HG03520 (cell line): ENCODE measurements around the gene HLCS.

ENCODE experiments used
- ATAC-seq: cut with Tn5 transposase; IDR thresholded peaks from one replicate; pipeline ENCODE4 v1.9.1; 2021; ENCODE audit warnings: mild to moderate bottlenecking, moderate library complexity; ENCODE audit not compliant: unreplicated experiment

The HLCS gene

GRCh38 chr21:36916718-36917117 lies 49.8 kb downstream of the HLCS start:
- ATAC-seq = no peak

- ATAC-seq = no peak
Observed at GRCh38 chr21:36915696-36916245, 50.7 kb downstream of the HLCS start.

DNA sequence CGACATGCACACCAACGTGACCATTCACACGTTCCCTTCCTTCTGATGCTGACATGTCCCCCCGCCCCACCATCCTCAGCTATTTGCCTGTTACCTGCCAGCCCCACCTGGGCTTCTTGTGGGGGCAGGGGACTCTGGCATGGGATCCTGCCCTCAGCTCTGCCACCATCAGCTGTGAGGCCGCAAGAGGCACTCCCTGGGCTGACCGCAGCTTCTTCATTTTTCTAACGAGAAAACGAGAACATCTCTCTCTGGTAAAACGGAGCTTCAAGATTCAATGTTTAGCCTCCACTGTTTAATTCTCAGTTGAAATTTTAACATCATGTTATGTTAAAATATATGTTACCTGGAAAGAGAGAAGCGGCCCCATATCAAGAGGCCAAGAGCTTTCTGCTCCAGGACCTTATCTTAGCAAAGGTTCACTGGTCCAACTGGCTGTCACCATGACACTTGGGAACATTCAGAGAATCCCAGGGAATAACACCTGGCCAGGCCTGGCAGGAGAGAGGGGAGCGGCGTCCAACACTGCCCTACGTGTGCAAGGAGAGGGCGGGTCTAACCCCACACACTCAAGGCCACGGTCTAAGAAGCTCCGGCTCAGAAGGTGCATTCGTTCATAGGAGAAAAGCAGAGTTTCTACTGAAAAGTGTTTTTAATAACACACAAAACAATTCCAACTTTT lies 51.3 kb downstream of the HLCS start:
- no peak for ATAC-seq

DNA sequence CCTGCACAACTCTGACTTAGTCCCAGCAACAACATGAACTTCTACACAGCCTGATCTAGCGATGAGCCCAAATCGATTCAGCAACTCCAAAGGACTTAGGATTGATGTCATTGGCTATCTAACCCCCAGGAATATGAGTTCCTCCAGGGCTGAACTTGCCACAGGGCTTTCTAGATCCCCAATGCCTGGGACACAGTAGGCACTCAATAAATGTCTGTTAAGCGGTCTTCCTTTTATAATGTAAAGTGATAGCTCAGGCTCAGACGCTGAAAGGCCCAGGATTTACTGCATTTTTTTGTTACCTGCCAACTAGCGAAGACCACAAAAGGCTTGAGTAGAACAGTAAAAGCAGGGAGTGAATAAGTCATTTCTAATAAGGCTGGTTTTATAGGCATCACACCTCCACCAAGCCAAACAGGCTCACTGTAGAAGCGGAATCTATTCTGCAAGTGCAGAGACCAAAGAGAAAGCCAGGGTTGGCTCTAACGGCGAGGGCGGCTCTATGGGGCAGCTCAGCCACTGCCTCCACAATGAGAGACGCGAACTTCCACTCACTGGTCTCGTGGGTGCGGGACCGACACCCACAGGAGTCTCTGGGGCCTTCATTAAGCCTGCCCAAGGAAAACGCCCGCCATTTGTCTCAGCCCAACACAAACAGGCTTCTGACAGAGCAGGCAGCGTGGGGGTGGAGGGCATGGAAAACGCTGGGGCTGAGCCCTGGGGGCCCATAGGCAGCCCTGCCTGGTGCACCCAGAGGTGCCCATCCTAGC lies 52.0 kb downstream of the HLCS start:
- no peak for ATAC-seq

DNA sequence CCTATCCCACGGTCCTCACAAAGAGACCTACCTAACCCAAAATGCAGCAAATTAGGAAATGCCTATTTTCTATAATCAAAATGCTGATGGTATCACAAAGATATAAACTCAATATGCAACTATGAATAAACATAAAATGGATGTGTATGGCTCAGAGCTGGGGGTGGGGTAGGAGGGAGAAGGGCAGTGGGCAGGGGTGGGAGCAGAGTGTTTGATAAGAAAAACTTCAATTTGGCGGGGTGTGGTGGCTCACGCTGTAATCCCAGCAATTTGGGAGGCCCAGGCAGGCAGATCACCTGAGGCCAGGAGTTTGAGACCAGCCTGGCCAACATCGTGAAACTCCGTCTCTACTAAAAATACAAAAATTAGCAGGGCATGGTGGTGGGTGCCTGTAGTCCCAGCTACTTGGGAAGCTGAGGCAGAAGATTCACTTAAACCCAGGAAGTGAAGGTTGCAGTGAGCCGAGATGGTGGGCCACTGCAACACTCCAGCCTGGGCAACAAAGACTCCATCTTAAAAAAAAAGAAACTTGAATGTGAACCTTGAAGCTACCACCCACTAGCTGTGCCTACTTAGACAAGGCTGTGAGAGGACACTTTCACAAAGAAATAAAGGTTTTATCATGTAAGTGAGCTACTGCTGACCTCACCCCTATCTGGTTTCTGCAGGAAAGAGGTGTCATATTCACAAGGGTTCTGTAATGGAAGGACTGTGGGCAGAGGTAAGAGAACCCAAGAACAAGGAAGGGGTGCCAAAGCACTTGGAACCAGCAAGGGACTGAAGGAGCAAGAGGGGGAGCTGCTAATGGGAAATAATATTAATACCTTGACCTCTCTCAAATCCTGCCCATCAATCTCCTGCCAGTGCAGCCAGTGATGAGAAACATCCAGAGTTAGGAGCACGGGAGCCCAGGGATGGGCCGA lies 53.0 kb downstream of the HLCS start:
- no peak for ATAC-seq

DNA sequence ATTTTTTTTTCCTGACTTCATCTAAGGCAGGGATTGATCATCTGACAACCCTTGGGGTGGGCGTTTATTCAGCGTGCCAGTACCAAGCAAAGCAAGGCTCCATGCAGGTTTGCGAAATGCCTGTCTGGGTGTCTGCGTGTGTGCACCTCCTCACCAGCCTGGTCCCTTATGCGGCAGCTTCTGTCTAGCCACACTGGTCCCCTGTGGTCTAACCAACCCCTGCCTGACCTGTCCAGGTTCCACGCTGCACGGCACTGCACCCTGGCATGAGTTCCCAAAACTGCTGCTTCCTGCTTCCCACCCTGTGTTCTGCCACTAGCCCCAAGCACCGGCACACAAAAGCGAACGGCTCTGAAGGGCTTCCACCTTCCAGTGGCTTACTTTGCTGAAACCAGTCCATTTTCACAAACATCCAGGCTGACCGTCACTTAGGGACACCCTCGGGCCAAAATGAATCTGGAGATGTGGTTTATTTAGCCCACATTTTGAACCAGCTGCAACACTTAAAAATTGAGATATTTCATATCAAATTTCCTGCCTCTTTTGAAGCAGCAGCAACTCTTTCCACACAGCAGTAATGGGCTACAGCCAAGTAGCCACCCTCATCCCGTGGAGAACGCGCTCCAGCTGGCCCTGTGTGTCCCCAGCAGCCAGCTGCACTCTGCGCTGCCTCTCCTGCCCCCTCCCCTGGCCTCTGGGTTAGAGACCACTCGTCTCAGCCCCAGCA lies 55.7 kb downstream of the HLCS start:
- no peak for ATAC-seq

DNA sequence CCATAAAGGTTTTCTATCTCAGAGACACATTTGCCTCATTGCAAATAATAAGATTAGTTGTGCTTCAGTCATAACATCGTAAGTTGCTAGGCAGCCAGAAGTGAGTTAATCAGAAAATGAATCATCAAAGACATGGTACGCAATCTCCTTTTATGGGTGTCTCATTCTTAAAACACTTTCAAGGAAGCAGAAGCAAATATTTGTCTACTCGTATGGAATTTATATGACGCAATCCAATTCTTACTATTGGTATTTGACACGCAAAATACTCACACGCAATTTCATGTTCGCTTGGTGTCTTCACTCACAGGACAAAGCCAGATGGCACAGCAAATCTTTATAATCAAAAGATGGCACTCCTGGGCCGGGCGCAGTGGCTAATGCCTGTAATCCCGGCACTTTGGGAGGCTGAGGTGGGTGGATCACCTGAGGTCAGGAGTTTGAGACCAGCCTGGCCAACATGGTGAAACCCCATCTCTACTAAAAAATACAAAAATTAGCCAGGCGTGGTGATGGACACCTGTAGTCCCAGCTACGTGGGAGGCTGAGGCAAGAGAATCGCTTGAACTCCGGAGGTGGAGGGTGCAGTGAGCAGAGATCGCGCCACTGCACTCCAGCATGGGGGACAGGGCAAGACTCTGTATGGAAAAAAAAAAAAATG lies 56.4 kb downstream of the HLCS start:
- ATAC-seq = no peak

- no peak for ATAC-seq
Observed at GRCh38 chr21:36909423-36909822, 57.0 kb downstream of the HLCS start.

- ATAC-seq = no peak
Observed at GRCh38 chr21:36908260-36908908, 58.1 kb downstream of the HLCS start.

DNA sequence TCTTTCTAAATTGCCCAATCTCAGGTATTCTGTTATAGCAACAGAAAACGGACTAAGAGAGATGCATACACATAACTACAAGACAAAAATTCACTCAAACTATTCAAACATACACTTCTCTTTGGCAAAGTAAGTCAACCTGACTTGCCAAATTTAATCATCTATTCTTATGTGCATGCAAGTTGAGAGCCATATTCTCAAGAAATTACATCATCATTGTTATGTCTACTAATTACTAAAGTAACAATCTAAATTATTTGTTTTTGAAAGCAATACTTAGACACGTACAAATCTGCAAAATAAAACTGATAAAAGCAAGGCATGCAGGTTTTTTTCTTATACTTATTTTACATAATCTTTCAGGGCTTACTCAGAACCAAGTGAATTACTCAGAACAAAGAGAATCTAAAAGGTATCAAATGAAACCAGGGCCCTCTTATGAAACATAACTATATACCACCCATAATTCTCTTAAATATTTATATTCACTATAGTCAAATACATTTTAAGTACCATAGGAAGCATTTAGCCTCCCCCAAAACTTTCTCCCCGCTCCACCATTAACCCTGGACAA lies 62.3 kb downstream of the HLCS start:
- no peak for ATAC-seq

- no peak for ATAC-seq
Observed at GRCh38 chr21:36902793-36903192, 63.7 kb downstream of the HLCS start.

DNA sequence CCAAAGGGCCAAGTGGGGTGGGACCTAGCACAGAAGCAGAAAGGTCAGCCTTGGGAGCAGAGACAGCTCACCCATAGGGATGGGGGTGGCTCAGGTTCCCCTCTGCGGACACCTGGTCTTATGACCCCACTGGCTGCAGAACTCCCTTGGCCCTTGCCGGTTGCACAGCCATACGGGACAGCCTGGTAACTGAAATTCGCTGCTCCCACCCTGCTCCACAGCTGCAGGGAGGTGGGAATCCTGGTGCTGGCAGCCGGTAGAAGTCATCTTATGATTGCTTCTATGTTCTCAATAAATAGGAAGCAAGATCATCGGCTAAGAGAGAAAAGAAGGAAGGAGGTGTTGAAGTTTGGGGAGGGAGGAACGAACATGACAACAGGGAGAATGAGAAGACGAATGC lies 64.1 kb downstream of the HLCS start:
- ATAC-seq = no peak

DNA sequence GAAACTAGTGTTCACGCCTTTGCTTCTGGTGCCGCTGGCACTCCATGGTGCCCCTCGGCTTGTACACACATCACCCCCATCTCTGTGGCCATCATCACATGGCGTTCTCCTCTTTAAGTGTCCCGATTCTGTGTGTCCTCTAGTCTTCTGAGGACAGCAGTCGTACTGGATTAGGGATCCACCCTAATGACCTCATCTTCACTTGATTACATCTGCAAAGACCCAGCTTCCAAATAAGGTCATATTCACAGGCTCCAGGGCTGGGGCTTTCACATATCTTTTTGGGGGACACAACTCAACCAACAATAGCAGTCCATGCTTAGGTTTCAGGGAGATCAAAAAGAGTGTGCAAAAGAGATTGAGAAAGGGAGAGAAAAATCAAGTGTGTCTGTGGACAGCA lies 64.9 kb downstream of the HLCS start:
- ATAC-seq = no peak

DNA sequence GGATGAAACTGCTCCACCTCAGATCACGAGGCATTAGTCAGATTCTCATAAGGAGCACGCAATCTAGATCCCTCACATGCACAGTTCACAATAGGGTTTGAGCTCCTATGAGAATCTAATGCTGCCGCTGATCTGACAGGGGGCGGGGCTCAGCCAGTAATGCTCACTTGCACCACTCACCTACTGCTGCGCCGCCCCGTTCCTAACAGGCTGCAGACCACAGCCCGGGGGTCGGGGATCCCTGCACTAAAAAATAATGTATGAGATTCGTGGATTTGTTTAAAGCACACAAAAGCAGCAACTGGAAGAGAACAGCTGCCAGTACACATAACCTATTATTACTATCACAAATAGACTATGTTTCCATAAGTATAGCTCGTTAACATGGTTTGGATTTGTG lies 72.9 kb downstream of the HLCS start:
- no peak for ATAC-seq

GRCh38 chr21:36892201-36892600 lies 74.3 kb downstream of the HLCS start:
- ATAC-seq = no peak

DNA sequence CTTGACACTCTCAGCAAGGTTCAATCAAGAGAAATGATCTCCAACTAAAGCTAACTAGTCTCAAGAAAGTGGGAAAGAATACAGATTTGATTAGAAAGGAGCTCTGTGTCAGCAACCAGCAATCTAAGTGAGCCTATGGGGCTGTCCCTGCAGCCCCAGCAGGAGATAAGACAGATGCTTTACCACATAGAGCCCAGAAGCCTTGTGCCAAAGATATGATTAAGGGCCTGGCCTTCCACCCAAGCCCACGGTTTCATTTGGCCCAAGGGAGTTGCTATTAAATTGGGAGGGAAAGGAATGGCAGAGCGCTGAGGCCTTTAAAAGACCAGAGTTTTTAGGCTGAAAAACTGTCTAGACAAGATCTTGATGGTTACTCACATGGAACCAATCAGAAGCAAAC lies 74.8 kb downstream of the HLCS start:
- no peak for ATAC-seq

DNA sequence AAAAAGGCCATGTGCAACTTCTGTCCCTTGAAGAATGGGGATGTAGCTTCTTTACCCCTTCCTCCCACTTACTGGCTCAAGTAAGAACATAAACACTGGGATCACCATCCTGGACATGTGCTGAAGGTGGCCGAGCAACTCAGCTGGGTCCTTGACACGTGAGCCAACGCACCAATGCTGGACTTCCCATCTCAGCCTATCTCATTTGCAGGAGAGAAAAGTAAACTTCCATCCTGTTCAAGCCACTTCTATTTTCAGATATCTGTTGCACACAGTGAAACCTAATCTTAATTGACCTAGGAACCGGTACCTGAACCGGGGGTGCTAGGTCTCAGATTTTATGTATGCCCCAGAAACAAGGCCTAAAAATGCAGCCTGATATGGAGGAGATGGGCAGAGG lies 75.3 kb downstream of the HLCS start:
- no peak for ATAC-seq

DNA sequence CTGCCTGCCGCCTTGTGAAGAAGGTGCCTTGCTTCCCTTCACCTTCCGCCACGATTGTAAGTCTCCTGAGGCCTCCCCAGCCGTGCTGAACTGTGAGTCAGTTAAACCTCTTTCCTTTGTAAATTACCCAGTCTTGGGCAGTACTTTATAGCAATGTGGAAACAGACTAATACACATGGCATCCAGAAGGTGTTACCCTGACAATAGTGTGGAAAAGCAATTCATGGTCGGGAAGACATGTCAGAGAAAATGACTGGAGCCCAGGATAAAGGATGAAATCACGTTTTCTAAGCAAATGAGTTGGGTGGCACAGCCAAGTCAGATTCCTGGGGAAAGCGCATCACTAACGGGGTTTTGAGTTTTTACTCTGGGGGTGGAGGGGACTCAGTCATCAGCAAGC lies 76.4 kb downstream of the HLCS start:
- no peak for ATAC-seq

DNA sequence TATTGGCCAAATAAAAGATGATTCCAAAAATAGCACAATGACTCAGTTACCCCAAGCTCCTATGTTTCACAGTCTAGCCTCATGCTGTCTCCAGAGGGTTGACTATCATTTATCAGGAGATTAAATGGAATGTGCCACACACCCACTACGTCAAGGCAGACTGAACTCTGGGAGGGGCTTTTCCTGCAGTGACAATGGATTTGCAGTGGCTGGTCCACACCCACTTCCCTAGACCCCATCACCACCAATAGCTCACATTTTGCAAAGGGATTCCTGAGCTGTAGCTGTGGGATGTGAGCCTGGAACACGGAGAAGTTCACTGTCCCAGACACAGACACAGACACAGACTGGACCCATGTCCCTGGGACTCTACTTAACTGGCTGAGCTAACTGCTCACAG lies 77.1 kb downstream of the HLCS start:
- ATAC-seq = no peak
